ENCODE data around the gene ZNF581. TPM values are rescaled to one million over a fixed set of nuclear protein-coding genes. Genes with fewer than 3 reads are reported as not detected.
A peak's percentile ranks its signal among the peaks of the same experiment; 100 is the strongest.

Gene ZNF581
- polyA plus RNA-seq, 1 of the 3 experiments (the other 2 are of a cell fraction): 24.7 TPM

- TF ChIP-seq CTCF (IDR thresholded peaks at IDR 0.05): no peak
- TF ChIP-seq IRF3 (IDR thresholded peaks at IDR 0.05; ENCODE audit: low read depth, low read length): no peak
- TF ChIP-seq MXI1 (IDR thresholded peaks at IDR 0.05; ENCODE audit: low read depth, low read length): no peak
- no peak for TF ChIP-seq RFX5 (IDR thresholded peaks at IDR 0.05; ENCODE audit: low read length)
- no peak for TF ChIP-seq TCF12 (IDR thresholded peaks at IDR 0.05)
- TF ChIP-seq ELF1 (IDR thresholded peaks at IDR 0.05): no peak
- no peak for TF ChIP-seq RCOR1 (IDR thresholded peaks at IDR 0.05; ENCODE audit: low read length)
Measured at GRCh38 chr19:55676889-55677505, 33.5 kb downstream of the ZNF581 start (continued).

GRCh38 chr19:55677572-55678028 is 34.2 kb downstream of the ZNF581 start:
- no peak for DNase-seq
- CTCF ChIA-PET: no interaction called here
- POLR2A ChIA-PET: no interaction called here
- Histone ChIP-seq H4K20me1 (ENCODE audit: insufficient read depth) (peaks cover 76% of the 10 kb centered on the region), H3K4me2 (peak overlapping the region; percentile 97; the same call in 1 of the 2 replicates), H3K36me3 (replicated peaks in 1 of 2; ENCODE audit: control insufficient read depth in 1 of 2, insufficient read depth in 2 of 2, low read length in 1 of 2) (peaks cover 26 to 43% of the 10 kb centered on the region in 2 experiments), H3K4me3 (ENCODE audit: low read depth in 2 of 2, low read length in 1 of 2) (no peak overlapping the region), H3K9me3 (no peaks in the 10 kb centered on the region), H3F3A (replicated peaks; ENCODE audit: insufficient read depth) (peaks cover 15% of the 10 kb centered on the region), H3K9ac (no peak overlapping the region), H3K9me2 (no peaks in the 10 kb centered on the region), H3K79me2 (ENCODE audit: insufficient read depth) (peaks cover 92% of the 10 kb centered on the region), H2AFZ (ENCODE audit: low read depth) (no peak overlapping the region), H3K4me1 (ENCODE audit: control insufficient read depth in 1 of 2, insufficient read depth in 2 of 2, low read depth in 1 of 2, low read length in 1 of 2) (peaks cover 2 to 28% of the 10 kb centered on the region in 2 experiments; a peak in 3 of 4 replicates), H3K27me3 (ENCODE audit: insufficient read depth) (no peaks in the 10 kb centered on the region), H3K27ac (ENCODE audit: low read depth in 2 of 2, low read length in 1 of 2) (no peak overlapping the region)
- TF ChIP-seq NFIC (IDR thresholded peaks at IDR 0.05; ENCODE audit: borderline replicate concordance): no peak
- no peak for TF ChIP-seq MEF2A (IDR thresholded peaks at IDR 0.05; ENCODE audit: borderline replicate concordance, low read depth)
- no peak for TF ChIP-seq FOXM1 (IDR thresholded peaks at IDR 0.05; ENCODE audit: low read depth)
- TF ChIP-seq RCOR1 (IDR thresholded peaks at IDR 0.05; ENCODE audit: low read length): no peak
- TF ChIP-seq GATA2 (CRISPR knock-in tag; IDR thresholded peaks at IDR 0.05): no peak
- no peak for TF ChIP-seq TEAD4 (IDR thresholded peaks at IDR 0.05; ENCODE audit: borderline replicate concordance, insufficient read depth)
- TF ChIP-seq CHD2 (IDR thresholded peaks at IDR 0.05; ENCODE audit: low read length, partially characterized antibody): no peak
- no peak for TF ChIP-seq MAX (IDR thresholded peaks at IDR 0.05; ENCODE audit: low read depth)
- TF ChIP-seq ELF1 (IDR thresholded peaks at IDR 0.05): no peak
- WGBS (ENCODE audit: low lambda C conversion rate): 97% methylated on average over 6 of the region's 6 CpGs

Data from SK-N-SH (cell line).